Measurements from ENCODE around the gene MALRD1.

Gene MALRD1

GRCh38 chr10:19111501-19112267, 63.1 kb downstream of the MALRD1 start:
- DNase-seq (ENCODE audit: low spot score) = no peak

GRCh38 chr10:19117438-19117837, 68.8 kb downstream of the MALRD1 start:
- no peak for DNase-seq (ENCODE audit: low spot score)

- no peak for DNase-seq (ENCODE audit: low spot score)
Observed at GRCh38 chr10:19119191-19119590, 70.6 kb downstream of the MALRD1 start.

- DNase-seq (ENCODE audit: low spot score) = no peak
Observed at GRCh38 chr10:19120381-19120908, 71.8 kb downstream of the MALRD1 start.

- no peak for DNase-seq (ENCODE audit: low spot score)
Observed at GRCh38 chr10:19133992-19134391, 85.4 kb downstream of the MALRD1 start.

GRCh38 chr10:19142967-19143366, 94.4 kb downstream of the MALRD1 start:
- no peak for DNase-seq (ENCODE audit: low spot score)

- DNase-seq (ENCODE audit: low spot score) = no peak
Observed at GRCh38 chr10:19144206-19144605, 95.6 kb downstream of the MALRD1 start.

- DNase-seq (ENCODE audit: low spot score) = no peak
Observed at GRCh38 chr10:19154375-19154774, 105.8 kb downstream of the MALRD1 start.

GRCh38 chr10:19158358-19158757, 109.8 kb downstream of the MALRD1 start:
- no peak for DNase-seq (ENCODE audit: low spot score)

GRCh38 chr10:19158870-19159269, 110.3 kb downstream of the MALRD1 start:
- no peak for DNase-seq (ENCODE audit: low spot score)

- DNase-seq (ENCODE audit: low spot score) = no peak
Observed at GRCh38 chr10:19164461-19164860, 115.9 kb downstream of the MALRD1 start.

- no peak for DNase-seq (ENCODE audit: low spot score)
Observed at GRCh38 chr10:19168584-19168983, 120.0 kb downstream of the MALRD1 start.

- no peak for DNase-seq (ENCODE audit: low spot score)
Observed at GRCh38 chr10:19169041-19169440, 120.4 kb downstream of the MALRD1 start.

GRCh38 chr10:19169684-19170083, 121.1 kb downstream of the MALRD1 start:
- DNase-seq (ENCODE audit: low spot score) = no peak

GRCh38 chr10:19178675-19179074, 130.1 kb downstream of the MALRD1 start:
- DNase-seq (ENCODE audit: low spot score) = no peak

- no peak for DNase-seq (ENCODE audit: low spot score)
Observed at GRCh38 chr10:19184891-19185290, 136.3 kb downstream of the MALRD1 start.

- DNase-seq (ENCODE audit: low spot score) = no peak
Observed at GRCh38 chr10:19194866-19195265, 146.3 kb downstream of the MALRD1 start.

- no peak for DNase-seq (ENCODE audit: low spot score)
Observed at GRCh38 chr10:19195698-19196097, 147.1 kb downstream of the MALRD1 start.

GRCh38 chr10:19200211-19200610, 151.6 kb downstream of the MALRD1 start:
- no peak for DNase-seq (ENCODE audit: low spot score)

GRCh38 chr10:19204246-19204917, 155.8 kb downstream of the MALRD1 start:
- no peak for DNase-seq (ENCODE audit: low spot score)

- no peak for DNase-seq (ENCODE audit: low spot score)
Observed at GRCh38 chr10:19209319-19209718, 160.7 kb downstream of the MALRD1 start.

- DNase-seq (ENCODE audit: low spot score) = no peak
Observed at GRCh38 chr10:19212590-19212989, 164.0 kb downstream of the MALRD1 start.

GRCh38 chr10:19221216-19221615, 172.6 kb downstream of the MALRD1 start:
- no peak for DNase-seq (ENCODE audit: low spot score)

Measured in hepatic stellate cell (primary cell).